GM12892 (cell line): ENCODE measurements around the gene STAG1.

Experiments
- POLR2A ChIP-seq: IDR thresholded peaks from 2 replicates; pipeline ENCODE4 v1.6.1; 2011; ENCODE audit warnings: low read depth, low read length, control low read depth
- POLR2AphosphoS5 ChIP-seq: IDR thresholded peaks from 2 replicates; pipeline ENCODE4 v1.6.1; 2011; ENCODE audit warnings: low read depth, low read length, control low read depth
- TAF1 ChIP-seq: IDR thresholded peaks from 2 replicates; pipeline ENCODE4 v1.6.1; 2011; ENCODE audit warnings: low read depth, mild to moderate bottlenecking, control low read depth, low read length, borderline replicate concordance

DNA sequence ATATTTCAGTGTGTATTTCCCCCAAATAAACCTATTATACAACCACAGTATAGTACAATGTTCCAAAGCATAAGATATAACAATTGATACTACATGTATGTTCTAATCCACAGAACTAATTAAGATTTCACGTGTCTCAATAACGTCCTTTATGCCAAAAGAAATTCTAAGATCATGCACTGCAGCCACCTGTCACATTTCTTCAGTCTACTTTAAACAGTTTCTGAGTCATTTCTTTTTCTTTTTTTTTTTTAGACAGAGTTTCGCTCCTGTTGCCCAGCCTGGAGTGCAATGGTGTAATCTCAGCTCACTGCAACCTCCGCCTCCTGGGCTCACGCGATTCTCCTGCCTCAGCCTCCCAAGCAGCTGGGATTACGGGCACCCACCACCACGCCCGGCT lies 190.2 kb downstream of the STAG1 start:
- no peak for TF ChIP-seq POLR2A
- no peak for TF ChIP-seq TAF1
- no peak for TF ChIP-seq POLR2AphosphoS5
